Astrocyte of the cerebellum (primary cell): ENCODE measurements around the gene POLR2B.

Source experiments
- DNase-seq: peaks from one replicate; pipeline ENCODE4 v3.0.0-alpha.2; 2011; ENCODE audit warnings: low read depth
- H3K4me3 ChIP-seq: 2 replicates; pipeline ENCODE4 v1.5.1; 2011; ENCODE audit warnings: mild to moderate bottlenecking, low read depth, low read length, moderate library complexity
- CTCF ChIP-seq: IDR thresholded peaks from 2 replicates; pipeline ENCODE4 v1.5.1; 2012; ENCODE audit warnings: low read length, low read depth, moderate library complexity, mild to moderate bottlenecking; ENCODE audit errors: missing control alignments
- in situ Hi-C: cut with HindIII; loops from 2 replicates; pipeline ENCODE4 v1.10.0; 2017; ENCODE audit warnings: low sequenced_read_pairs

POLR2B gene

GRCh38 chr4:57075367-57075766 lies 96.7 kb downstream of the POLR2B start:
- TF ChIP-seq CTCF, result no peak
- no peak for DNase-seq
- in situ Hi-C loops, result no loop called here
- H3K4me3 ChIP-seq, result no peak overlapping the region

GRCh38 chr4:57076646-57077045 lies 98.0 kb downstream of the POLR2B start:
- no peak for TF ChIP-seq CTCF
- H3K4me3 ChIP-seq, result no peak overlapping the region
- no peak for DNase-seq
- in situ Hi-C loops, result no loop called here

GRCh38 chr4:57077550-57078343 lies 99.1 kb downstream of the POLR2B start:
- TF ChIP-seq CTCF, result no peak
- H3K4me3 ChIP-seq, result no peak overlapping the region

GRCh38 chr4:57078685-57079521 lies 100.2 kb downstream of the POLR2B start:
- DNase-seq, result no peak
- in situ Hi-C loops, result no loop called here
- no peak for TF ChIP-seq CTCF
- no peak overlapping the region for H3K4me3 ChIP-seq

More at GRCh38 chr4:57077550-57078343, 99.1 kb downstream of the POLR2B start:
- in situ Hi-C loops, result no loop called here
- no peak for DNase-seq
